GM12873 (cell line): Measurements from ENCODE around the gene NXN.

Experiments
- CTCF ChIP-seq: IDR thresholded peaks from 2 replicates; pipeline ENCODE4 v1.5.1; 2012; ENCODE audit warnings: low read depth, mild to moderate bottlenecking, moderate library complexity, low read length, control low read depth; ENCODE audit not compliant: insufficient read depth; ENCODE audit errors: missing control alignments

NXN gene

GRCh38 chr17:759964-760363 is 219.6 kb downstream of the NXN start:
- TF ChIP-seq CTCF, result no peak

- TF ChIP-seq CTCF, result no peak
Observed at GRCh38 chr17:753418-753817, 226.2 kb downstream of the NXN start.

GRCh38 chr17:752620-753219 is 226.9 kb downstream of the NXN start:
- no peak for TF ChIP-seq CTCF

GRCh38 chr17:752002-752619 is 227.5 kb downstream of the NXN start, which contains the start of gene GEMIN4:
Gene GEMIN4, minus strand, starts transcription at chr17:752264. Its CDS starts 122 bp downstream, at chr17:752142.
- peak; percentile 98 for TF ChIP-seq CTCF

- TF ChIP-seq CTCF, result no peak
Observed at GRCh38 chr17:751269-752001, 228.1 kb downstream of the NXN start.

GRCh38 chr17:750431-751037 is 229.0 kb downstream of the NXN start:
- TF ChIP-seq CTCF, result no peak
